Astrocyte (in vitro differentiated cells and primary cell): ENCODE measurements around the gene FBXO31. TPM values are rescaled to one million over a fixed set of nuclear protein-coding genes. Genes with fewer than 3 reads are reported as not detected.

Experiments
- DNase-seq: peaks from one replicate; pipeline ENCODE4 v3.0.0-alpha.2; 2010; ENCODE audit warnings: low read depth
- FAIRE-seq: peaks from 2 replicates; lab custom pipeline; 2011; peaks lifted over from hg19 to GRCh38; lab: Jason Lieb, UNC
- H2AFZ ChIP-seq: 2 replicates; pipeline ENCODE4 v1.6.0; 2012; ENCODE audit warnings: low read depth, low read length, inconsistent platforms
- H3K27ac ChIP-seq: 2 replicates; pipeline ENCODE4 v1.5.1; 2011; ENCODE audit warnings: low read depth, low read length, inconsistent platforms
- H3K27me3 ChIP-seq: 2 replicates; pipeline ENCODE4 v1.6.0; 2011; ENCODE audit warnings: low read length, inconsistent platforms; ENCODE audit not compliant: insufficient read depth
- H3K36me3 ChIP-seq: 2 replicates; pipeline ENCODE4 v1.5.1; 2011; ENCODE audit warnings: low read length, inconsistent platforms; ENCODE audit not compliant: insufficient read depth
- H3K4me1 ChIP-seq: 2 replicates; pipeline ENCODE4 v1.5.1; 2011; ENCODE audit warnings: low read length, inconsistent platforms; ENCODE audit not compliant: insufficient read depth
- H3K4me2 ChIP-seq: 2 replicates; pipeline ENCODE4 v1.6.0; 2012; ENCODE audit warnings: low read length, inconsistent platforms
- H3K4me3 ChIP-seq: 2 replicates; pipeline ENCODE4 v1.5.1; 2011; ENCODE audit warnings: low read depth, mild to moderate bottlenecking, low read length, inconsistent platforms; ENCODE audit not compliant: insufficient read depth
- H3K79me2 ChIP-seq: 2 replicates; pipeline ENCODE4 v1.6.0; 2012; ENCODE audit warnings: mild to moderate bottlenecking, low read length, inconsistent platforms; ENCODE audit not compliant: insufficient read depth
- H3K9ac ChIP-seq: 2 replicates; pipeline ENCODE4 v1.6.0; 2012; ENCODE audit warnings: mild to moderate bottlenecking, low read length, inconsistent platforms
- H3K9me3 ChIP-seq: 2 replicates; pipeline ENCODE4 v1.5.1; 2012; ENCODE audit warnings: low read depth, mild to moderate bottlenecking, low read length, inconsistent platforms; ENCODE audit not compliant: insufficient read depth
- H4K20me1 ChIP-seq: 2 replicates; pipeline ENCODE4 v1.6.0; 2012; ENCODE audit warnings: low read length, inconsistent platforms; ENCODE audit not compliant: insufficient read depth
- H3K27ac Mint-ChIP-seq: one replicate; pipeline ENCODE4 v1.8.0; 2021; ENCODE audit warnings: mild to moderate bottlenecking, mixed read lengths; ENCODE audit not compliant: unreplicated experiment
- H3K27me3 Mint-ChIP-seq: one replicate; pipeline ENCODE4 v1.8.0; 2021; ENCODE audit warnings: low read depth, mixed read lengths; ENCODE audit not compliant: unreplicated experiment
- H3K36me3 Mint-ChIP-seq: one replicate; pipeline ENCODE4 v1.8.0; 2021; ENCODE audit warnings: low read depth, mixed read lengths; ENCODE audit not compliant: unreplicated experiment
- H3K4me1 Mint-ChIP-seq: one replicate; pipeline ENCODE4 v1.8.0; 2021; ENCODE audit warnings: low read depth, mixed read lengths; ENCODE audit not compliant: unreplicated experiment
- H3K4me3 Mint-ChIP-seq: one replicate; pipeline ENCODE4 v1.8.0; 2021; ENCODE audit warnings: mild to moderate bottlenecking, moderate library complexity, mixed read lengths; ENCODE audit not compliant: unreplicated experiment
- H3K9me3 Mint-ChIP-seq: one replicate; pipeline ENCODE4 v1.8.0; 2021; ENCODE audit warnings: mild to moderate bottlenecking, mixed read lengths; ENCODE audit not compliant: unreplicated experiment
- EZH2 ChIP-seq: IDR thresholded peaks from 2 replicates; pipeline ENCODE4 v1.6.1; 2012; ENCODE audit warnings: mild to moderate bottlenecking, low read length, inconsistent platforms; ENCODE audit not compliant: insufficient read depth
- total RNA-seq: library from RNA; stranded (reverse); gene quantifications from 2 replicates; pipeline ENCODE4 v1.2.1, GENCODE V29; 2021
- TF ChIP-seq, protein P1 (sequence below): IDR thresholded peaks from 2 replicates; pipeline ENCODE4 v1.5.1; 2011; ENCODE audit warnings: low read depth, mild to moderate bottlenecking, inconsistent platforms, low read length, moderate library complexity; ENCODE audit not compliant: insufficient read depth

Gene FBXO31
- total RNA-seq, 1 donor from 2014 or later, result 34.9 TPM

DNA sequence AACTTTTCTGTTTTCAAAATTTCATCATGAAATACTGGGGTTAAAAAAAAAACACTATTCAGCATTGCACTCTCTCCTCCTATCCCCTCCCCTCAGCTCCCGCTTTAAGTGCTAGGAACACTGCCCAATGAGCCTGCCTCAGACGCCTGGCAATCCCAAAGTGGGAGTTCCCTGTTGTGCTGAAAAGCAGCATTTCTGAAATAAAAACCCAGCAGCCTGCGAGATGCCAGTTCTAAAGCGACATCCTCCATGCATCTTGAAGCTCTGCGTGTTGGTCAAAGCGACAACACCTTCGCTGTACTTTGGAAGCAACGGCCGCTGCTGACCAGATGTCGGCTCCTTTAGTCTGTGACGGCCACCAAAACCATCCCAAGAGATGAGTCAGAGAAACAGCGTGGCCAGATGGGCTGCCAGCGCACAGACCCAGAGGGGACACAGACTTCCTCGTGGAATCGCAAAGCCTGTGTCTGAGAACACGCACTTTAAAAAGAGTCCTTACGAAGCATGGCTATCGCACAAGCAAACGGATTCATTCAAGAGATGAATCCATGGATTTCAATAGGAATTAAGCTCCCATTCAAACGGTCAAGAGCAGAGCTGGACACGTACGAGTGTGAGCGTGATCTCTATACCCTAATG lies 32.8 kb downstream of the FBXO31 start:
- Mint-ChIP-seq H3K4me3 (no peak overlapping the region), H3K27ac (no peak overlapping the region), H3K4me1 (peaks cover 6% of the 10 kb centered on the region), H3K9me3 (no peaks in the 10 kb centered on the region), H3K36me3 (peaks cover 10% of the 10 kb centered on the region), H3K27me3 (no peaks in the 10 kb centered on the region)
- DNase-seq, result peak; percentile 48
- Histone ChIP-seq H3K79me2 (peaks cover 15% of the 10 kb centered on the region), H3K9ac (peak overlapping the region; percentile 21), H3K36me3 (no peaks in the 10 kb centered on the region), H3K4me3 (no peak overlapping the region), H3K4me2 (peak overlapping the region; percentile 78), H4K20me1 (peaks cover 55% of the 10 kb centered on the region), H2AFZ (no peak overlapping the region), H3K4me1 (peaks cover 10% of the 10 kb centered on the region), H3K9me3 (no peaks in the 10 kb centered on the region), H3K27me3 (no peaks in the 10 kb centered on the region), H3K27ac (no peak overlapping the region)
- TF ChIP-seq, protein P1, sequence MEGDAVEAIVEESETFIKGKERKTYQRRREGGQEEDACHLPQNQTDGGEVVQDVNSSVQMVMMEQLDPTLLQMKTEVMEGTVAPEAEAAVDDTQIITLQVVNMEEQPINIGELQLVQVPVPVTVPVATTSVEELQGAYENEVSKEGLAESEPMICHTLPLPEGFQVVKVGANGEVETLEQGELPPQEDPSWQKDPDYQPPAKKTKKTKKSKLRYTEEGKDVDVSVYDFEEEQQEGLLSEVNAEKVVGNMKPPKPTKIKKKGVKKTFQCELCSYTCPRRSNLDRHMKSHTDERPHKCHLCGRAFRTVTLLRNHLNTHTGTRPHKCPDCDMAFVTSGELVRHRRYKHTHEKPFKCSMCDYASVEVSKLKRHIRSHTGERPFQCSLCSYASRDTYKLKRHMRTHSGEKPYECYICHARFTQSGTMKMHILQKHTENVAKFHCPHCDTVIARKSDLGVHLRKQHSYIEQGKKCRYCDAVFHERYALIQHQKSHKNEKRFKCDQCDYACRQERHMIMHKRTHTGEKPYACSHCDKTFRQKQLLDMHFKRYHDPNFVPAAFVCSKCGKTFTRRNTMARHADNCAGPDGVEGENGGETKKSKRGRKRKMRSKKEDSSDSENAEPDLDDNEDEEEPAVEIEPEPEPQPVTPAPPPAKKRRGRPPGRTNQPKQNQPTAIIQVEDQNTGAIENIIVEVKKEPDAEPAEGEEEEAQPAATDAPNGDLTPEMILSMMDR, result no peak
- TF ChIP-seq EZH2, result no peak
- FAIRE-seq, result no peak

DNA sequence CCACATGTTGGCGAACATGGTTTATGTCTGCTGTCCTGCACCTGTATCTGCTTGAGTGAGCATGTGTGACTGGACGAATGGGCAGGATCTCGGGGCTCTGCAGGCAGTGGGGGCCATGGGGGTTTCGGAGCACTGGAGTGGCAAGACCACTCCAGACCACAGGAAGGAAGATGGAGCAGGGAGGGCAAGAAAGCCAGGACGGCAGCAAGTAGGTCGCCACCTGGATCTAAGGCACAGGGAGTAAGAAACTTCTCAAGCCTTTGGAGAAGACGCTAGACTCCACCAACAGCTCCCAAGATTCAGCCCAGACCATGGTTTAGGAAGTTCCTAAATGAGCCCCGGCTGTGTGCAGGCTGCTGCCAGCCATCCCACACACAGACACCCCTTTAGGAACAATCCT lies 33.5 kb downstream of the FBXO31 start:
- FAIRE-seq, result no peak
- TF ChIP-seq EZH2, result no peak
- TF ChIP-seq, protein P1, result no peak
- H3K4me2 ChIP-seq, result no peak overlapping the region
- no peak overlapping the region for H3K27ac ChIP-seq
- peaks cover 15% of the 10 kb centered on the region for H3K4me1 ChIP-seq
- no peak overlapping the region for H3K27ac Mint-ChIP-seq
- H3K27me3 ChIP-seq, result no peaks in the 10 kb centered on the region
- no peak for DNase-seq
- no peak overlapping the region for H2AFZ ChIP-seq
- H3K4me1 Mint-ChIP-seq, result peaks cover 12% of the 10 kb centered on the region
- H3K9me3 ChIP-seq, result no peaks in the 10 kb centered on the region
- no peaks in the 10 kb centered on the region for H3K9me3 Mint-ChIP-seq
- no peaks in the 10 kb centered on the region for H3K36me3 ChIP-seq
- H3K79me2 ChIP-seq, result peaks cover 15% of the 10 kb centered on the region
- no peak overlapping the region for H3K4me3 Mint-ChIP-seq
- H3K36me3 Mint-ChIP-seq, result peaks cover 15% of the 10 kb centered on the region
- H3K4me3 ChIP-seq, result no peak overlapping the region
- no peak overlapping the region for H3K9ac ChIP-seq
- peaks cover 55% of the 10 kb centered on the region for H4K20me1 ChIP-seq
- H3K27me3 Mint-ChIP-seq, result no peaks in the 10 kb centered on the region

DNA sequence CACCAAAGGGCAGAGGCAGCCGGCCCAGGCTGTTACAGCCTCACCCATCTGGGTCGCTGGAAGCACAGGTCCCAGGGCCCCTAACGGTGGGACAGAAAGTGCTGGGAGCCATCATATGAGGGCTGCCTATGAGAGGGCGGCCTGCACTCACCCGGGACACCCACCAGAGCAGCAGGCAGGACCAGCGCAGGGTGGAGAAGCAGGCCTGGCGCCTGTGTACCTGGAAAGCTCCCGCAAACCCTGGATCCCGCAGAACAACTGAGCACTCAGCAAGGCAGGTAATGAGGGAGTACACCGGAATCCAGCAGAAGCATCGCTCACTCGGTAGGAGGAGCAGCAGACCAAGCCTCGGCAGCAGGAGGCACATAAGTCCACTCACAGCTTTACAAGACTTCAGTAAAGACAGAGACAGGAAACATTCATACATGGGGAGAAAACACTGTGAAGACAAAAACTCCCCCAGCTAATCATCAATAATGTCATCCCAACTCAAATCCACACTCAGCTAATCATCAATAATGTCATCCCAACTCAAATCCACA lies 34.9 kb downstream of the FBXO31 start:
- Histone ChIP-seq H2AFZ (no peak overlapping the region), H3K4me2 (no peak overlapping the region), H3K36me3 (no peaks in the 10 kb centered on the region), H3K4me3 (no peak overlapping the region), H3K9ac (no peak overlapping the region), H4K20me1 (peaks cover 68% of the 10 kb centered on the region), H3K4me1 (peaks cover 21% of the 10 kb centered on the region), H3K27ac (no peak overlapping the region), H3K79me2 (peaks cover 18% of the 10 kb centered on the region), H3K27me3 (no peaks in the 10 kb centered on the region), H3K9me3 (no peaks in the 10 kb centered on the region)
- FAIRE-seq (no peak), DNase-seq (no peak)
- Mint-ChIP-seq H3K27ac (peak overlapping the region; percentile 41), H3K4me1 (peaks cover 15% of the 10 kb centered on the region), H3K27me3 (no peaks in the 10 kb centered on the region), H3K36me3 (peaks cover 20% of the 10 kb centered on the region), H3K4me3 (no peak overlapping the region), H3K9me3 (no peaks in the 10 kb centered on the region)
- TF ChIP-seq, protein P1, result no peak
- TF ChIP-seq EZH2, result no peak
